Testis (tissue), 3 donors: ENCODE data around the gene FAM184A. TPM values are rescaled to one million over a fixed set of nuclear protein-coding genes. Genes with fewer than 3 reads are reported as not detected.
"Not testable (repeated sequence)": the region's sequence is repeated elsewhere in the genome, so short reads cannot be mapped to it uniquely, and the experiment has no call there.

ENCODE experiments used
- DNase-seq: peaks from one replicate; pipeline ENCODE4 v3.0.0-alpha.2; 2019
- H3K27ac ChIP-seq, 2 donors: fragments of 200-600 bp; sonication (generic); one replicate each; pipeline ENCODE4 v1.5.1; 2019
- H3K27me3 ChIP-seq: fragments of 200-600 bp; sonication (generic); one replicate; pipeline ENCODE4 v1.5.1; 2019
- H3K36me3 ChIP-seq: fragments of 200-600 bp; sonication (generic); one replicate; pipeline ENCODE4 v1.5.1; 2017; ENCODE audit warnings: low read depth; ENCODE audit errors: missing control alignments
- H3K4me1 ChIP-seq: fragments of 200-600 bp; sonication (generic); one replicate; pipeline ENCODE4 v1.5.1; 2019
- H3K4me3 ChIP-seq, 2 donors: fragments of 200-600 bp; sonication (generic); one replicate each; pipeline ENCODE4 v1.5.1; 2017 to 2019
- H3K9me3 ChIP-seq: fragments of 200-600 bp; sonication (generic); one replicate; pipeline ENCODE4 v1.5.1; 2017
- POLR2A ChIP-seq: fragments of 450-650 bp; IDR thresholded peaks from one replicate; pipeline ENCODE4 v1.6.1; 2017; ENCODE audit warnings: antibody characterized with exemption, mild to moderate bottlenecking, moderate library complexity
- WGBS, 2 donors: methylation state at CpG; one replicate each; pipeline ENCODE4 v1.1.5; 2018; 5-methylcytosine and 5-hydroxymethylcytosine counted together
- intact Hi-C: fragments of 100-400 bp; cut with DNase I; formaldehyde crosslinking; loops from one replicate; pipeline ENCODE4 v1.15.1; 2023; ENCODE audit warnings: low total_unique reads
- polyA plus RNA-seq: library from polyadenylated mRNA; stranded (reverse); fragments of 350-450 nt; fragmentation: Illumina TruSeq; extraction: RNeasy Lipid Tissue Mini Kit (QIAGEN cat#74804); gene quantifications from one replicate; pipeline ENCODE4 v1.2.3, GENCODE V29; 2014; ENCODE audit warnings: low read depth, low replicate concordance; ENCODE audit not compliant: insufficient read depth
- total RNA-seq, 2 donors: library from RNA; depleted of rRNA; stranded (reverse); fragments of >200 nt; gene quantifications; one replicate each; pipeline ENCODE4 v1.2.3, GENCODE V29; 2016
- TF ChIP-seq, protein P1 (sequence below), 3 experiments: fragments of 450-650 bp in 2 of 3; fragments of 200-600 bp in 1 of 3; sonication (generic) in 1 of 3; IDR thresholded peaks; one replicate each; pipeline ENCODE4 v1.5.1; 2016 to 2019; ENCODE audit warnings: antibody characterized with exemption in 3 of 3, mild to moderate bottlenecking in 2 of 3, moderate library complexity in 1 of 3

Gene FAM184A
- total and polyA plus RNA-seq, 3 donors from 2014 or later: 24.0 to 36.3 (median 24.3) TPM

DNA sequence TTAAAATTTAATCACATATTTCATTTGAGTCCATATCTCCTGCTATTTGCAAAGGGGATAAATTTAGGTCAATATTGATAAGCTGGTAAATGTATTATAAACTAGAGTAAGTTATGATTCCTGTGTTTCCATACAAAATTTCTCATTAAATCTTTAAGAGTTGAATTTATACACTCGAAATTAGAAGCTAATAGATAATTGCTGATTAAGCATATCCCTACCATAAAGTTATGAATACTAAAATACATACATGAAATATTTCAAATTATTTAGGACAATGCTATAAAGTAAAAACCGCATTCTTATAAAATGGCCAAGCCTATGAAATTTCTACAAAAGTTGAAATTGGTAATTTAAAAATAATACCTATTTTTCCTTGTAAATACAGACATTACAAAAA is 71.5 kb downstream of the FAM184A start:
- no peaks in the 10 kb centered on the region for H3K9me3 ChIP-seq
- H3K27ac ChIP-seq: no peak overlapping the region
- no peak for TF ChIP-seq POLR2A
- TF ChIP-seq, protein P1, sequence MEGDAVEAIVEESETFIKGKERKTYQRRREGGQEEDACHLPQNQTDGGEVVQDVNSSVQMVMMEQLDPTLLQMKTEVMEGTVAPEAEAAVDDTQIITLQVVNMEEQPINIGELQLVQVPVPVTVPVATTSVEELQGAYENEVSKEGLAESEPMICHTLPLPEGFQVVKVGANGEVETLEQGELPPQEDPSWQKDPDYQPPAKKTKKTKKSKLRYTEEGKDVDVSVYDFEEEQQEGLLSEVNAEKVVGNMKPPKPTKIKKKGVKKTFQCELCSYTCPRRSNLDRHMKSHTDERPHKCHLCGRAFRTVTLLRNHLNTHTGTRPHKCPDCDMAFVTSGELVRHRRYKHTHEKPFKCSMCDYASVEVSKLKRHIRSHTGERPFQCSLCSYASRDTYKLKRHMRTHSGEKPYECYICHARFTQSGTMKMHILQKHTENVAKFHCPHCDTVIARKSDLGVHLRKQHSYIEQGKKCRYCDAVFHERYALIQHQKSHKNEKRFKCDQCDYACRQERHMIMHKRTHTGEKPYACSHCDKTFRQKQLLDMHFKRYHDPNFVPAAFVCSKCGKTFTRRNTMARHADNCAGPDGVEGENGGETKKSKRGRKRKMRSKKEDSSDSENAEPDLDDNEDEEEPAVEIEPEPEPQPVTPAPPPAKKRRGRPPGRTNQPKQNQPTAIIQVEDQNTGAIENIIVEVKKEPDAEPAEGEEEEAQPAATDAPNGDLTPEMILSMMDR (IDR thresholded peaks at IDR 0.05): no peak
- no peak overlapping the region for H3K4me3 ChIP-seq
- WGBS, 2 donors: 94 to 97% methylated on average over 2 of the region's 2 CpGs
- DNase-seq: no peak
- peaks cover 4% of the 10 kb centered on the region for H3K4me1 ChIP-seq
- H3K36me3 ChIP-seq: no peaks in the 10 kb centered on the region
- H3K27me3 ChIP-seq: no peaks in the 10 kb centered on the region
- intact Hi-C loops: no loop called here

DNA sequence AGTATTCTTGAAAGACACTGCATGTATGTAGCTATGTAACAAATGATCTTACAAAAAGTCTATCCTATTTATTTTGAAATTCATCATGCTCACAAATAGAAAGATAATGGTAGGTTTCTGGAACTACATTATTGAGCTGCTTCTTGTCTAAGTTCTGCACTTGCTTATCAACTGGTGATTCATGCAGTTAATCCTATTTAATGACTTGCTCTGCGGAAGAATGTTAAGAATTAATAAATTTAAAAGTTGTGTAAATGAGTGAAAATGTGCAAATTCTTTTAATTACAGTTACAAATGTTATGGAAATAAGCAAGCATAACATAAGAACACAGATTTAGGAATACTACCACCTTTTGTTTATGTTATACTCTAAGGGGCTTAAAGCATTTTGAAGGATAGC is 76.4 kb downstream of the FAM184A start:
- no peak for TF ChIP-seq POLR2A
- TF ChIP-seq, protein P1 (IDR thresholded peaks at IDR 0.05): no peak
- Histone ChIP-seq H3K36me3 (no peaks in the 10 kb centered on the region), H3K27ac (no peak overlapping the region), H3K27me3 (no peaks in the 10 kb centered on the region), H3K9me3 (no peaks in the 10 kb centered on the region), H3K4me1 (peaks cover 4% of the 10 kb centered on the region), H3K4me3 (no peak overlapping the region)
- intact Hi-C loops: no loop called here
- no peak for DNase-seq
- 88 to 98% methylated on average over 1 of the region's 1 CpG for WGBS, 2 donors

DNA sequence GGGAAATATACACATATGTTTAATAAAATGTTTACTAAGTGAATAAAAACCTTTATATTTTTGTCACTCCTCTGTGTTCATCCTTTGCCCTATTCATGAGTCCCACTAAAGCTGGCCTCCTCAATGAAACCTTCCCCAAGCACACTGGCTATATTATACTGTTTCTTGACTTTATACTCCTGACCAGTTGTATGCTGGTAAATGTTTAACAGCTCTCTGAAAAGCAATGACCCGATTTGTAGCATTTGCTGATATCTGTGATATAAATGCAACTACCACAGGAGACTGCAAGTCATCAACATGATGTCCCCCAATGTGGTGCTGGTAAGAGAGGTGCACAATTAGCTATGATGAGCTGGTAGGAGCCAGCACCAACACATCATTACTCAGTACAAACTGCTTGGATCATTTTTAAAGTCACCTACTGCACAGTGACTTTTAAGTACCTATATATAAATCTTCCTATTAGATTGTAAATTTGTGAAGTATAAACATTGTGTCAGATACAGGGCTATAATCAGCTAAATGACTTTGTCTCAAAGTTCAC is 78.9 kb downstream of the FAM184A start:
- WGBS, 2 donors: 47 to 76% methylated on average over 1 of the region's 1 CpG

DNA sequence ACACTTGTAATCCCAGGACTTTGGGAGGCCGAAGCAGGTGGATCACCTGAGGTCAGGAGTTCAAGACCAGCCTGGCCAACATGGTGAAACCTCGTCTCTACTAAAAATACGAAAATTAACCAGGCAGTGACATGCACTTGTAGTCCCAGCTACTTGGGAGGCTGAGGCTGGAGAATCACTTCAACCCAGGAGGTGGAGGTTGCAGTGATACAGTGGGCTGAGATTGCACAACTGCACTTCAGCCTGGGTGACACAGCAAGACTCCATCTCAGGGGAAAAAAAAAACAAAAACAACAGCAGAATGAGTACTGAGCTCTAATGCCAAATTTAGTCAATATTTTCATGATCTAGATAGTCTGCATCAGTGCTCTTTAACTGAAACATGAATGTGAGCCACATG is 81.0 kb downstream of the FAM184A start:
- H3K4me1 ChIP-seq, H3K9me3 ChIP-seq, intact Hi-C loops, H3K27ac ChIP-seq, H3K4me3 ChIP-seq, H3K36me3 ChIP-seq, DNase-seq, H3K27me3 ChIP-seq: not testable (repeated sequence)
- 92 to 93% methylated on average over 3 of the region's 3 CpGs for WGBS, 2 donors

More for the DNA sequence above, 78.9 kb downstream of the FAM184A start:
- no peak for DNase-seq
- Histone ChIP-seq H3K36me3 (no peaks in the 10 kb centered on the region), H3K27me3 (no peaks in the 10 kb centered on the region), H3K4me3 (no peak overlapping the region), H3K4me1 (no peaks in the 10 kb centered on the region), H3K9me3 (no peaks in the 10 kb centered on the region), H3K27ac (no peak overlapping the region)
- intact Hi-C loops: no loop called here
- TF ChIP-seq POLR2A: no peak
- TF ChIP-seq, protein P1 (IDR thresholded peaks at IDR 0.05): no peak

DNA sequence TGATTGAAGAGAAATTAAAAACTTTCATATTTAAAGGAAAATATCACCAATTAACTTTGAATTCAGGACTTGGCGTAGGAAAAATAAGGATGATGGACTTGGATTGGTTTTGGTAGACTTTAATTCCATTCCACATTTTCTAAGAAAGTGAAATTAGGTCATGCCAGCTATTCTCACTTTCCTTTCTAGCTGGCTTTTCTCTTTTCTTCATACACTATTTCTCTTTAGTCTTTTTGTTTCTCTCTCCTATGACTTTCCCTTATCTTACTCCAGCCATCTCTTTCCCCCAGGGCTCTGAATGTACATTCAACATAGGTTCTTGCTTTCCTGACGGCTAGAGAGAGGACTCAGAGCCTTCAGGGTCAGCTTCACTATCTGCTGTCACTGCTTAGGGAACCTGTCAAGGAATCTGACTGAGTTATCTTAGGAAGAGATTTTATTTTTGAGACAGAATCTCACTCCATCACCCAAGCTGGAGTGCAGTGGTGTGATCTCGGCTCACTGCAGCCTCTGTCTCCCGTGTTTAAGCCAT is 82.1 kb downstream of the FAM184A start:
- Histone ChIP-seq H3K9me3 (no peaks in the 10 kb centered on the region), H3K4me1 (no peaks in the 10 kb centered on the region), H3K27me3 (no peaks in the 10 kb centered on the region), H3K36me3 (no peaks in the 10 kb centered on the region), H3K27ac (no peak overlapping the region), H3K4me3 (no peak overlapping the region)
- intact Hi-C loops: no loop called here
- 83 to 95% methylated on average over 4 of the region's 4 CpGs for WGBS, 2 donors
- DNase-seq: no peak
- TF ChIP-seq, protein P1 (IDR thresholded peaks at IDR 0.05): no peak
- TF ChIP-seq POLR2A: no peak
